ENCODE results near the gene TAF5.
A peak's percentile ranks its signal among the peaks of the same experiment; 100 is the strongest.
"Not testable (repeated sequence)": the region's sequence is repeated elsewhere in the genome, so short reads cannot be mapped to it uniquely, and the experiment has no call there.

Gene TAF5

DNA sequence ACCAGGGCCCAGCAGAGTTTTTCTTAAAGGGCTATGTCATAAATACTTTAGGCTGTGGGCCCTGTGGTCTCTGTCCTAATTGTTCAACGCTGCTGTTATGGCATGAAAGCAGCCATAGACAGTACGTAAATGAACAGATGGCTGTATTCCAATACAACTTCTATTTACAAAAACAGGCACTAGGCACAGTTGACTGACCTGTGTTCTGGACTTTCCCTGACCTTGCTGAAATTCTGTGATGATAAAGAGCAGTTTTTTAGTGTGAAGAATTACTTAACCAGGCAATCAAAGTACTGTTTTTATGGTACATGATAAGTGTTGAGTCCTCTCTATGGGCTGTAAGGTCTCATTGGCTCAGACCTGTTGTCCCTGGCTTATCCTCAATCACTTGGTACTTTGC, 45.8 kb downstream of the TAF5 start:
- no peak for DNase-seq (ENCODE audit: low read depth in 3 of 3)

DNA sequence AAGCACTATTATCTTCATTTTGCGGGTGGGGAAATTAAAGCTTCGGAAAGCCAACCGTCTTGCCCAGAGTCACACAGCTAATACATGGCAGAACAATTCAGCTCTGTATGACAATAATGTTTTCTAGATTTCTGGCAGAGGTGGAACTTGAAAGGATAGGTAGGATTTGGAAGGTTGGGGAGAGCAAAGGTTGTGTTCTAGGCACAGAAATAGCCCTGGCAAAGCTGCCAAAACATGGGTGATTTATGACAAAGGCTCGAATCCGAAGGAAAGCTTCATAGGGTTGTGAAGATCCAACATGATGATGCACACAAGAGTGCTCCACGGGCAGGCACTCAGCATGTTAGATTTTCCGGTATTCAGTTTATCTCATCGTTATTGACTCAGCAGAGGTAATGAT, 47.8 kb downstream of the TAF5 start:
- DNase-seq (ENCODE audit: low read depth in 3 of 3): no peak

DNA sequence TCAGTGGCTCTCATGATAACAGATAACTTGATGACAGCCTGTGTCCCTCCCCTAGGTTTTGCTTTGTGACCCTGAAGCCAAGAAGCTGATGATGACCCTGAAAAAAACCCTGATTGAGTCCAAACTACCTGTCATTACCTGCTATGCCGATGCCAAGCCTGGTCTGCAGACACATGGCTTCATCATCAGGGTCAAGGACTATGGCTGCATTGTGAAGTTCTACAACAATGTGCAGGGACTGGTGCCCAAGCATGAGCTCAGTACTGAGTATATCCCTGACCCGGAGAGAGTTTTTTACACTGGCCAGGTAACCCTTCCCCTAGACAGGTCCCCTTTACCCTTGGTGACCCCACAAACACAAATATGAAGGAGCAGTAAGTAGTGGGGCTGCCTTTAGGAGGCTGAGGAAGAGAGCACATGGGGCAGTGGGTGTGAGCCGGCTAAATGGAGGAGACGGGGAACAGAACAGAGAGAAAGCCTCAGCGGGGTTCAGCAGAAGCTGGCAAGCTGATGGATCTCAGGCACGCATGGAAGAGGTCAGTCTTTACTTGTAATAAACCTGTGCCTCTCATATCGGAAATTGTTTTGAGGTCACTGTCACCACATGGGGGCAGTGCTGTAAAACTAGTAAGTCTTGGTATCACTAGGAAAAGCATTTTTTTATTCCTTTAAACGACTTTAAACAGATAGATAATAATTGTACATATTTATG, 48.8 kb downstream of the TAF5 start:
- peak in 1 of 3 experiments; percentile 14 for DNase-seq (ENCODE audit: low read depth in 3 of 3)

DNA sequence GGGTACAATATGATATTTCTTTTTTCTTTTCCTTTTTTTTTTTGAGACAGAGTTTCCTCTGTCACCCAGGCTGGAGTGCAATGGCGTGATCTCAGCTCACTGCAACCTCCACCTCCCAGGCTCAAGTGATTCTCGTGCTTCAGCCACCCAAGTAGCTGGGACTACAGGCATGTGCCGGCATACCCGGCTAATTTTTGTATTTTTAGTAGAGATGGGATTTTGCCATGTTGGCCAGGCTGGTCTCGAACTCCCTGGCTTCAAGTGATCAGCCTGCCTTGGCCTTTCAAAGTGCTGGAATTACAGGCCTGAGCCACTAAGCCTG, 49.3 kb downstream of the TAF5 start:
- DNase-seq (ENCODE audit: low read depth in 3 of 3): not testable (repeated sequence)

DNA sequence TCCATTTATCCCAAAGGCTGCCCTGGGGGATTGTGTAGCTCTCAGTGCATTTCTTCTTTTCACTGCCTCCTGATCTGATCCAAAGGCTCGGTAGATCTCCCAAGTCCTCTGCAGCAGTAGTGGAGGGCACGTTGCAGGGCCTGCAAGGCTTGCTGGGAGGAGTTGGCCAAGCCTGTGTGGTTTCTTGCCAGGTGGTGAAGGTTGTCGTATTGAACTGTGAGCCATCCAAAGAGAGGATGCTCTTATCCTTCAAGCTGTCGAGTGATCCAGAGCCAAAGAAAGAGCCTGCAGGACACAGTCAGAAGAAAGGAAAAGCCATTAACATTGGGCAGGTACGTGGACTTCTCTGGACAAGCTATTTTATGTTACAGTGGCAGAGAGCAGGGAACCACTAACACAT, 49.8 kb downstream of the TAF5 start:
- DNase-seq (ENCODE audit: low read depth in 3 of 3): no peak

DNA sequence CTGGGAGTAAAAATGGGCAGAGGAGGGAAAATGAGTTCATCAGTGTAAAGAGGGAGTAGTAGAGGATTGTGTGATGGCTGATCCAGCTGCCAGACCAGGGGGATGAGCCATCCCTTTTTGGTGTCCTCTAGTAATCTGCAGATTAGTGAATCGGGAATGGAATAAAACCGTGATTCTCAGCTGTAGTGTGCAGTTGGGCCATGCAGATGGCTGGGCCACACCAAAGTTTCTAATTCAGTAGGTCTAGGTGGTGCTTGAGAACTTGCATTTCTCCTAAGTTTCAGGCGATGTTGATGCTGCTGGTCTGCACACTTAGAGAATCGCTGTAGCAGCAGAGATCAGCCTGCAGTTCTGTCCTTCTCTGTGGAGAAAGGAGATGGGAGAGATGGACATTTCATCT, 51.3 kb downstream of the TAF5 start:
- DNase-seq (ENCODE audit: low read depth in 3 of 3): no peak

DNA sequence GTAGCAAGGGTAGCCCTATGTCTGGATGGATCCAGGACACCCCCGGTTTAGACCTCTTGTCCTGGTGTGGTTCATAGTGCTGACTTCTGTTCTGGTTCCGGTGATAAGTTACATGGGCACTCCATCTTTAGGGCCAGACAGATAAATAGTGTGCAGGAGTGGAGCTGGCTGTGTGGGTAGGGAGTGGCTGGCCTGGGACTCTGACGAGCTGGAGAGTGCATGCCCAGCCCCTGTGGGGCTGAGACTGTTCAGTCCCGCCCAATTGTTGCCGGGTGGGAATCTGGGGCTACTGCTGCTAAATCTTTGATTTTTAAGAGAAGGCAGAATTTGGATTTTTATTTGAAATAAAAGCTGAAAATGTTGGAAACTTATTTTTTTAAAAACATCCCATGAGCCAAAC, 56.0 kb downstream of the TAF5 start:
- no peak for DNase-seq (ENCODE audit: low read depth in 3 of 3)

DNA sequence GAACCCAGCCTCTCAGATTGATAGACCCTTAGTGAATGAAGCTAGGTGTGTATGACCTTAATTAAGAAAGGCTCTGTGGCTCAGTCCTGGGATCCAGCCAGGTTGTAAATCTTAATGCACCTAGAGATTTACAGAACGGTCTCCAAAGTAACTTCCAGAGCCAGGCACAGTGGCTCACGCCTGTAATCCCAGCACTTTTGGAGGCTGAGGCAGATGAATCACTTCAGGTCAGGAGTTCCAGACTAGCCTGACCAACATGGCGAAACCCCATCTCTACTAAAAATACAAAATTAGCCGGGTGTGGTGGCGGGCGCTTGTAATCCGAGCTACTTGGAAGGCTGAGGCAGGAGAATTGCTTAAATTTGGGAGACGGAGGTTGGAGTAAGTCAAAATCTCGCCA, 60.1 kb downstream of the TAF5 start:
- no peak for DNase-seq (ENCODE audit: low read depth in 3 of 3)

DNA sequence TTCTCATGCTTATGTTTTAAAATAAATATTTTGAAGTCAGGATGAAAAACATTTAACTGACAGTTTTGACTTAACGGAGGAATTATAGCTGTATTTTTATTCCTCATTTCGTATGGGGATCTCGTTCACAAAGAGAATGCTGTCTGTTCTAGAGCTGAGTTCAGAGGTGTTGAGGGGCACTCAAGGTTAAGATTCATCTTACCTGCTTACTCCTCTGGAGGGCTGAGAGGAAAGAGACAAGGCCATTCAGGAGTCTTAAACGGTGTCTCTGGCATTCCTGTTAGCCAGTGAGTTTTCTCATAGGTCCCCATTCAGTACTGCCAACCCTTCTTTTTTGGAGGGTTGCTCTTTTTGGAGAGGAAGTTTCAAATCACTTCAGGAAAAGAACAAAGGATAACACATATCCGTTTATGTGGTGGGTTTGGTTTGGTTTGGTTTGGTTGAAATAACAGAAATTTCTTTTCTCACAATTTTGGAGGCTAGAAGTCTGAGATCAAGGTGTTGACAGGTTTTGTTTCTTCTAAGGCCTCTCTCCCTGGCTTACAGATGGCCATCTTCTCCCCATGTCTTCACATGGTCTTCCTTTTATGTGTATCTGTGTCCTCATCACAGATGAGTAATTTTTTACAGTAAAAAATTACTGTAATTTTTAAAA, 61.3 kb downstream of the TAF5 start:
- DNase-seq (ENCODE audit: low read depth in 3 of 3): no peak

DNA sequence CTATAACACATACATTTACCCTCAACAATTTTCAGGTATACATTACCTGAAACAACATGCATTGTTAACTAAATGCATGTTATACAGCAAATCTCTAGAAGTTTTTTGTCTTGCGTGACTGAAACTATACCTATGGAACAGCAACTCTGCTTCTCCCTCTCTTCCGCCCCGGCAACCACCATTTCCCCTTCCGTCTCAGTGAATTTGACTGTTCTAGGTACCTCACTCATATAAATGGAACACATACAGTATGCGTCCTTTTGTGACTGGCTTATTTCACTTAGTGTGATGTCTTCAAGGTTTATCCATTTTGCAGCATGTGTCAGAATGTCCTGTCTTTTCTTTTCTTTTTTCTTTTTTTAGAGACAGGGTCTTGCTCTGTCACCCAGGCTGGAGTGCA, 61.9 kb downstream of the TAF5 start:
- no peak for DNase-seq (ENCODE audit: low read depth in 3 of 3)

DNA sequence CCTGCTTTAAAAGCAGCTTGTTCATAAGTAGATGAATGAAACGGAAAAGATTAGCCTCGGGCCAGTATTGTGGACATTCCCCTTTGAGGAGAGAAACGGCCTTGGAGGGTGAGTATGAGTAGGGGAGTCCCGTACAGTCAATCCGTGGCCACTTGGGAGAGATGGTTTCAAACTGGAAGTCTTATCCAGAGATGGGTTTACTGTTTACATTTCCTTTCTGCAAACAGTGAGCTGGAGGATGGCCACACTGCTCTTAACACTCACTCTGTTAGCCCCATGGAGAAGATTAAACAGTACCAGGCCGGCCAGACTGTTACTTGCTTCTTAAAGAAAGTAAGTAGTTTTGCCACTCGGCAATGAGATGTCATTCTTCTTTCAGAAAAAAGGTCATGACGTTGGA, 64.1 kb downstream of the TAF5 start:
- no peak for DNase-seq (ENCODE audit: low read depth in 3 of 3)

DNA sequence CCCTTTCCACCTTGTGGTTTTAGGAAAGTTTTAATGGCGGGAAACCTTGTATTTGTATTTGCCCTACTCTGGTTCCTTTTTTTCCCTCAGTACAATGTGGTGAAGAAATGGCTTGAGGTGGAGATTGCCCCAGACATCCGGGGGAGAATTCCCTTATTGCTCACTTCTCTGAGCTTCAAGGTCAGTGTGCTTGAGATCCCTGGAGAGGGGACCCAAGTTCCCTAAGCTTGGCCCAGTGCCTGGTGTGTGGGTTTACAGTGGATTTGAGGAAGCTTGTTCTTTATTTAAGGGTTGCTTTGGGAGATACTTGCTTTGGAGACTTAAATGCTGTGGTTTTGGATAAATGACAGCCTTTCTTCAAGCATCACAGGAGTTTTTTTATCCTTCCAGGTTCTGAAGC, 66.1 kb downstream of the TAF5 start:
- no peak for DNase-seq (ENCODE audit: low read depth in 3 of 3)

Measured in stimulated activated CD4-positive, alpha-beta T cell treated with anti-CD3 and anti-CD28 coated beads, TNF-alpha, amount 100 ng/mL, for 24 hours (primary cell).